Activated CD8-positive, alpha-beta T cell treated with anti-CD3 and anti-CD28 coated beads for 36 hours (primary cell): ENCODE results near the gene ATP13A1. TPM values are rescaled to one million over a fixed set of nuclear protein-coding genes. Genes with fewer than 3 reads are reported as not detected.
"Not testable (repeated sequence)": the region's sequence is repeated elsewhere in the genome, so short reads cannot be mapped to it uniquely, and the experiment has no call there.

Source experiments
- ATAC-seq: fragments of 200-7000 bp; cut with Tn5 transposase; one replicate; pipeline ENCODE4 v1.10.0; 2021; ENCODE audit warnings: mild to moderate bottlenecking, moderate library complexity
- CTCF ChIA-PET: fragments of 350-600 bp; sonication (Branson Sonifier 250); formaldehyde crosslinking; loops from one replicate; lab custom pipeline; 2021; ENCODE audit warnings: antibody characterized with exemption; lab: Charles Lee
- POLR2A ChIA-PET: fragments of 350-600 bp; sonication (Branson Sonifier 250); formaldehyde crosslinking; loops from one replicate; lab custom pipeline; 2021; ENCODE audit warnings: antibody characterized with exemption; lab: Charles Lee
- DNase-seq: peaks from one replicate; pipeline ENCODE4 v3.0.0-alpha.2; 2020
- H3K27ac Mint-ChIP-seq: one replicate; pipeline ENCODE4 v1.8.0; 2021; ENCODE audit warnings: mild to moderate bottlenecking, mixed read lengths
- H3K27me3 Mint-ChIP-seq: one replicate; pipeline ENCODE4 v1.8.0; 2021; ENCODE audit warnings: mixed read lengths
- H3K36me3 Mint-ChIP-seq: one replicate; pipeline ENCODE4 v1.8.0; 2021; ENCODE audit warnings: low read depth, mixed read lengths
- H3K4me1 Mint-ChIP-seq: one replicate; pipeline ENCODE4 v1.8.0; 2021; ENCODE audit warnings: low read depth, mixed read lengths
- H3K4me3 Mint-ChIP-seq: one replicate; pipeline ENCODE4 v1.8.0; 2021; ENCODE audit warnings: mild to moderate bottlenecking, moderate library complexity, mixed read lengths
- H3K9me3 Mint-ChIP-seq: one replicate; pipeline ENCODE4 v1.8.0; 2021; ENCODE audit warnings: mixed read lengths
- intact Hi-C: fragments of 100-400 bp; cut with micrococcal nuclease; formaldehyde crosslinking; loops from one replicate; pipeline ENCODE4 v1.10.0; 2022
- total RNA-seq, 2 experiments: library from RNA; stranded (reverse); gene quantifications; one replicate each; pipeline ENCODE4 v1.2.3, GENCODE V29; 2021
- TF ChIP-seq, protein P1 (sequence below): fragments of 200-600 bp; IDR thresholded peaks from one replicate; pipeline ENCODE4 v1.8.0; 2022; ENCODE audit warnings: antibody characterized with exemption, mild to moderate bottlenecking

The ATP13A1 gene
- total RNA-seq, 2 experiments from 2014 or later = 52.4 to 53.1 TPM

DNA sequence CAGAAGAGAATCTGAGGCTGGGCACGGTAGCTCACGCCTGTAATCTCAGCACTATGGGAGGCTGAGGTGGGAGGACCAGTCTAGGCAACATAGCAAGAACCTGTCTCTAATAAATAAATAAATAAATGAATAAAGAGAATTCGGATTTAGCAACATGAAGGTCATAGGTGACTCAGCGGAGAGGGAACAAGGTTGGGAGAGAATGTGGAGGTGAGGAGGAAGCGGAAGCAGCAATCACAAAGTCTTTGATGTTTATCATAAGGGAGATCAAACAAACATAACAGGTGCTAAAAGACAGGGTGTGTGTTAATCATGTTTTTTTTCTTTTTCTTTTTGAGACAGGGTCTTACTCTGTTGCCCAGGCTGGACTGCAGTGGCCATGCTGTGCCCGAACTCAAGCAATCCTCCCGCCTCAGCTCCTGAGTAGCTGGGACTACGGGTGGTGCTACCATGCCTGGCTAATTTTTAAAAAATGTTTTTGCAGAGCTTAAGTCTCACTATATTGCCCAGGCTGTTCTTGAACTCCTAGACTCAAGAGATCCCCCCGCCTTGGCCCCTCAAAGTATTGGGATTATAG lies 61.3 kb downstream of the ATP13A1 start:
- intact Hi-C loops = no loop called here
- H3K27ac Mint-ChIP-seq = peak overlapping the region; percentile 79
- H3K27me3 Mint-ChIP-seq = no peaks in the 10 kb centered on the region
- POLR2A ChIA-PET = interaction anchor here (0.6 to 2.2 kb wide), 10 partner anchors 8 to 67 kb away, joined by 3 to 7 read pairs (median 3); partner anchors contain the start of gene LPAR2
- peaks cover 25% of the 10 kb centered on the region for H3K36me3 Mint-ChIP-seq
- DNase-seq (peak; percentile 30), ATAC-seq (no peak)
- TF ChIP-seq, protein P1, sequence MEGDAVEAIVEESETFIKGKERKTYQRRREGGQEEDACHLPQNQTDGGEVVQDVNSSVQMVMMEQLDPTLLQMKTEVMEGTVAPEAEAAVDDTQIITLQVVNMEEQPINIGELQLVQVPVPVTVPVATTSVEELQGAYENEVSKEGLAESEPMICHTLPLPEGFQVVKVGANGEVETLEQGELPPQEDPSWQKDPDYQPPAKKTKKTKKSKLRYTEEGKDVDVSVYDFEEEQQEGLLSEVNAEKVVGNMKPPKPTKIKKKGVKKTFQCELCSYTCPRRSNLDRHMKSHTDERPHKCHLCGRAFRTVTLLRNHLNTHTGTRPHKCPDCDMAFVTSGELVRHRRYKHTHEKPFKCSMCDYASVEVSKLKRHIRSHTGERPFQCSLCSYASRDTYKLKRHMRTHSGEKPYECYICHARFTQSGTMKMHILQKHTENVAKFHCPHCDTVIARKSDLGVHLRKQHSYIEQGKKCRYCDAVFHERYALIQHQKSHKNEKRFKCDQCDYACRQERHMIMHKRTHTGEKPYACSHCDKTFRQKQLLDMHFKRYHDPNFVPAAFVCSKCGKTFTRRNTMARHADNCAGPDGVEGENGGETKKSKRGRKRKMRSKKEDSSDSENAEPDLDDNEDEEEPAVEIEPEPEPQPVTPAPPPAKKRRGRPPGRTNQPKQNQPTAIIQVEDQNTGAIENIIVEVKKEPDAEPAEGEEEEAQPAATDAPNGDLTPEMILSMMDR = no peak
- CTCF ChIA-PET = interaction anchor here (0.6 to 1.4 kb wide), 2 partner anchors 8 to 48 kb away, joined by 3 read pairs; no protein-coding TSS in a partner anchor
- H3K4me1 Mint-ChIP-seq = peaks cover 64% of the 10 kb centered on the region
- H3K4me3 Mint-ChIP-seq = peak overlapping the region; percentile 1
- no peaks in the 10 kb centered on the region for H3K9me3 Mint-ChIP-seq

DNA sequence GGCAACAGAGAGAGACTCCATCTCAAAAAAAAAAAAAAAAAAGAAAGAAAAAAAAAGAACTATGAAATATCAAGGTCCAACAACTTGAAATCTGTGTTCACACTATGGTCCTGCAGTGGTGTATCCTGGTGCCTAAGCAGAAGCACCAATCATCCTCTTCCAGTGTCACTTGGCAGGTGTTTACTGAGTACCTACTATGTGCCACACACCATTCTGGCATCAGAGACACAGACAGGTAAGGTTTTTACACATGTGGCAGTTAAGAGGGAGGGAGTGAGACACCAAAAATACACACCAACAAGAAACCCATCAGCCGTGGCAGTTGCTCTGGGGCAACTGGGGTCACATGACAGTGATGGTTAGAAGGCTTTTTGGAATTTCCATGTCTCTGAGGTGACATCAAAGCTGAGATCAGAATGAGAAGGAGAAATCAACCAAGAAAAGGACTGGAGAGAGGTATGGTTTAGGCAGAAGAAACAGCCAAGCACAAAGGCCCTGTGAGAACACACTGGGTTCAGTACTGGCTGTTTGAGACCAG lies 62.6 kb downstream of the ATP13A1 start:
- ChIA-PET CTCF (interaction anchor here (1.4 kb wide), 1 partner anchor 47 kb away, joined by 3 read pairs; no protein-coding TSS in a partner anchor), POLR2A (interaction anchor here (0.8 to 1.8 kb wide), 5 partner anchors 8 to 69 kb away, joined by 3 to 5 read pairs (median 3); partner anchors contain the start of gene LPAR2)
- intact Hi-C loops = no loop called here
- Mint-ChIP-seq H3K4me1 (peaks cover 61% of the 10 kb centered on the region), H3K27ac (peak overlapping the region; percentile 79), H3K9me3 (no peaks in the 10 kb centered on the region), H3K4me3 (no peak overlapping the region), H3K27me3 (no peaks in the 10 kb centered on the region), H3K36me3 (peaks cover 24% of the 10 kb centered on the region)
- DNase-seq (peak; percentile 16), ATAC-seq (no peak)
- TF ChIP-seq, protein P1 = no peak

DNA sequence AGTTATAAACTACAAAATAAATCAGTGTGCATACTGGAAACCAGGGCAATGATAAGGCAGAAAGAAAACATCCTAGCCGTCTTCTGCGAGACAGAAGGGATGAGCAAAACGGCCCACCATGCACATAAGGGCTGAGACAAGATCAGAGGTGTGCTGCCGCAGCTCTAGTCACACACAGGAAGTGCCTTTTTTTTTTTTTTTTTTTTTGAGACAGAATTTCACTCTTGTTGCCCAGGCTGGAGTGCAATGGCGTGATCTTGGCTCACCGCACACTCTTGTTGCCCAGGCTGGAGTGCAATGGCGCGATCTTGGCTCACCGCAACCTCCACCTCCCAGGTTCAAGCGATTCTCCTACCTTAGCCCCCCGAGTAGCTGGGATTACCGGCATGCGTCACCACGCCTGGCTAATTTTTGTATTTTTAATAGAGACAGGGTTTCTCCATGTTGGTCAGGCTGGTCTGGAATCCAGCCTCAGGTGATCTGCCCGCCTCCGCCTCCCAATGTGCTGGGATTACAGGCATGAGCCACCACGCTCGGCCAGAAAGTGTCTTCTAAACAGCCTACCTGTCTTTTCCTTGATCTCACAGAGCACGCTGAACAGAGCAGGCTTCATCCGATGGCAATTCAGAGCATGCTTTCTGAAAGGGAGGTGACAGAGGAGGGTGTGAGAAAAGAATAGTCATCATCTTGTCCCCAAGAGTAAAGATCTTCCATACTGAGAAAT lies 64.6 kb downstream of the ATP13A1 start:
- intact Hi-C loops = loop anchor here (5.0 kb wide), 1 partner anchor 43 kb away; the partner anchor contains the start of gene GMIP
- Mint-ChIP-seq H3K36me3 (peaks cover 30% of the 10 kb centered on the region), H3K4me3 (peak overlapping the region; percentile 74), H3K4me1 (peaks cover 74% of the 10 kb centered on the region), H3K27ac (peak overlapping the region; percentile 100)
- POLR2A ChIA-PET = interaction anchor here (0.6 to 1.9 kb wide), 6 partner anchors 9 to 70 kb away, joined by 3 to 7 read pairs (median 5); partner anchors contain the start of genes LPAR2, PBX4 and ZNF101
- CTCF ChIA-PET, H3K27me3 Mint-ChIP-seq, H3K9me3 Mint-ChIP-seq: not testable (repeated sequence)
- DNase-seq = peak; percentile 79
- ATAC-seq = peak; percentile 60

DNA sequence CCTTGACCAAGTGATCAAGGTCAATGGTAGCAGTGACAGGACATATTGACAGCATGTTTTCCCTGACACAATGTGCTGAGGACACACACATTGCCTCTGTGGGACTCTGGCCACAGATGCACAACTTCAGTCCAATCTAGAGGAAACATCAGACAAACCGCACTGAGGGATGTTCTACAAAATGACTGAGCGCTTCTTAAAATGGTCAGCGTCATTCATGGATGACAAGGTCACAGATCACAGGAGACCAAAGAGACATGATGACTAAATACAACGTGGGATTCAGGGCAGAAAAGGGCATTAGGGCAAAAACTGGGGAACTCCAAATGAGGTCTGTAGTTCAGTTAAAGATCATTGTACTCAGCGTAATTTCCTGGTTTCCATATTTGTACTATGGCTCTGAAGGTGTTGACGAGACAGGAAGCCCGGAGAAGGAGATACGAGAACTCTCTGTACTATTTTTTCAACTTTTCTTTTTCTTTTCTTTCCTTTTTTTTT lies 65.6 kb downstream of the ATP13A1 start:
- ATAC-seq = peak; percentile 69
- ChIA-PET CTCF (interaction anchor here (0.6 kb wide), 1 partner anchor 44 kb away, joined by 3 read pairs; no protein-coding TSS in a partner anchor), POLR2A (interaction anchor here (0.6 to 1.9 kb wide), 8 partner anchors 8 to 303 kb away, joined by 3 to 7 read pairs (median 4); partner anchors contain the start of genes LPAR2, PBX4, ZNF101 and ZNF93)
- peak overlapping the region; percentile 100 for H3K27ac Mint-ChIP-seq
- TF ChIP-seq, protein P1 = no peak
- no peaks in the 10 kb centered on the region for H3K27me3 Mint-ChIP-seq
- peak; percentile 81 for DNase-seq
- no peaks in the 10 kb centered on the region for H3K9me3 Mint-ChIP-seq
- H3K4me1 Mint-ChIP-seq = peaks cover 70% of the 10 kb centered on the region
- peak overlapping the region; percentile 74 for H3K4me3 Mint-ChIP-seq
- H3K36me3 Mint-ChIP-seq = peaks cover 30% of the 10 kb centered on the region
- intact Hi-C loops = loop anchor here (5.0 kb wide), 1 partner anchor 44 kb away; the partner anchor contains the start of gene GMIP

Other genes starting within 250 kb of the ATP13A1 start
- 1 to 10 TPM; 3.4 to 4.9 TPM for gene TSSK6, start 148.1 kb downstream of the ATP13A1 start, total RNA-seq
- gene NDUFA13, start 147.5 kb downstream of the ATP13A1 start, total RNA-seq = 100 to 1,000 TPM; 298 to 310 TPM
- 1 to 10 TPM; 7.4 to 8.1 TPM for gene YJEFN3, start 134.8 kb downstream of the ATP13A1 start, total RNA-seq
- gene CILP2, start 125.4 kb downstream of the ATP13A1 start, total RNA-seq = under 1 TPM; 0.31 to 0.32 TPM
- gene PBX4, start 45.0 kb downstream of the ATP13A1 start, total RNA-seq = 10 to 100 TPM; 13.8 to 15.6 TPM
- 10 to 100 TPM; 26.6 to 28.2 TPM for gene LPAR2, start 35.5 kb downstream of the ATP13A1 start, total RNA-seq
- gene GMIP, start 20.0 kb downstream of the ATP13A1 start, total RNA-seq = 10 to 100 TPM; 57.3 to 59.9 TPM
- gene ZNF101, start 5.2 kb upstream of the ATP13A1 start, total RNA-seq = 10 to 100 TPM; 82.5 to 85.2 TPM
- gene ZNF14, start 69.4 kb upstream of the ATP13A1 start, total RNA-seq = 1 to 10 TPM; 8.6 to 9.3 TPM
- gene ZNF506, start 158.1 kb upstream of the ATP13A1 start, total RNA-seq = 10 to 100 TPM; 45.5 to 48.7 TPM
- gene ZNF253, start 202.2 kb upstream of the ATP13A1 start, total RNA-seq = 10 to 100 TPM; 10.8 to 13.5 TPM
- 10 to 100 TPM; 17.2 to 17.8 TPM for gene ZNF93, start 237.3 kb upstream of the ATP13A1 start, total RNA-seq